HepG2 (cell line): ENCODE data around the gene MYL11. TPM values are rescaled to one million over a fixed set of nuclear protein-coding genes. Genes with fewer than 3 reads are reported as not detected.

Source experiments
- ATF1 ChIP-seq: IDR thresholded peaks from 2 replicates; pipeline ENCODE4 v1.6.1; 2016; ENCODE audit warnings: mild to moderate bottlenecking, control low read depth
- HOXA3 ChIP-seq: sonication (generic); formaldehyde crosslinking; IDR thresholded peaks from 2 replicates; pipeline ENCODE4 v1.5.0; 2020; ENCODE audit warnings: missing genetic modification reagents
- MATR3 ChIP-seq: sonication (generic); formaldehyde crosslinking; IDR thresholded peaks from 2 replicates; pipeline ENCODE4 v1.4.0; 2020; ENCODE audit warnings: missing genetic modification reagents
- ZNF101 ChIP-seq: sonication (generic); formaldehyde crosslinking; IDR thresholded peaks from 2 replicates; pipeline ENCODE4 v1.4.0; 2020; ENCODE audit warnings: mild to moderate bottlenecking, low read depth, missing genetic modification reagents, borderline replicate concordance
- ZNF121 ChIP-seq: sonication (generic); formaldehyde crosslinking; IDR thresholded peaks from 2 replicates; pipeline ENCODE4 v1.5.0; 2020; ENCODE audit warnings: mild to moderate bottlenecking, missing genetic modification reagents
- ZNF136 ChIP-seq: sonication (generic); formaldehyde crosslinking; IDR thresholded peaks from 2 replicates; pipeline ENCODE4 v1.8.1; 2022; ENCODE audit warnings: low read depth, mild to moderate bottlenecking, moderate library complexity, missing genetic modification reagents
- ZNF224 ChIP-seq: sonication (generic); formaldehyde crosslinking; IDR thresholded peaks from 2 replicates; pipeline ENCODE4 v1.5.0; 2020; ENCODE audit warnings: mild to moderate bottlenecking, missing genetic modification reagents
- ZNF230 ChIP-seq: sonication (generic); formaldehyde crosslinking; IDR thresholded peaks from 2 replicates; pipeline ENCODE4 v1.4.0; 2020; ENCODE audit warnings: mild to moderate bottlenecking, missing genetic modification reagents
- ZNF256 ChIP-seq: sonication (generic); formaldehyde crosslinking; conservative IDR thresholded peaks from 2 replicates; pipeline ENCODE4 v1.4.0; 2020; ENCODE audit warnings: missing genetic modification reagents
- ZNF335 ChIP-seq: sonication (generic); formaldehyde crosslinking; IDR thresholded peaks from 2 replicates; pipeline ENCODE4 v1.4.0; 2020; ENCODE audit warnings: missing genetic modification reagents
- ZNF570 ChIP-seq: sonication (generic); formaldehyde crosslinking; IDR thresholded peaks from 2 replicates; pipeline ENCODE4 v1.4.0; 2020; ENCODE audit warnings: mild to moderate bottlenecking, missing genetic modification reagents, borderline replicate concordance
- ZNF598 ChIP-seq: sonication (generic); formaldehyde crosslinking; IDR thresholded peaks from 2 replicates; pipeline ENCODE4 v1.5.1; 2020; ENCODE audit warnings: mild to moderate bottlenecking, missing genetic modification reagents, borderline replicate concordance
- ZNF749 ChIP-seq: sonication (generic); formaldehyde crosslinking; IDR thresholded peaks from 2 replicates; pipeline ENCODE4 v1.8.0; 2022; ENCODE audit warnings: mild to moderate bottlenecking, missing genetic modification reagents, moderate library complexity, borderline replicate concordance
- polyA plus RNA-seq, 8 experiments: library from polyadenylated mRNA; depleted of rRNA in 3 of 8; stranded (reverse) in 7 of 8; unstranded in 1 of 8; fragments of >200 nt; fragmentation: Illumina TruSeq in 4 of 8; extraction: Trizol in 4 of 8; gene quantifications; 2 replicates each; pipeline versions ENCODE4 v1.2.1 to v1.2.3, GENCODE V29; 2011 to 2016; ENCODE audit warnings: low read depth in 4 of 8, missing spikeins in 1 of 8, mixed read lengths in 1 of 8; ENCODE audit not compliant: insufficient read depth in 1 of 8
- total RNA-seq, 5 experiments: library from RNA; depleted of rRNA; stranded (reverse); fragments of >200 nt; fragmentation: Illumina TruSeq; extraction: Trizol; gene quantifications; 2 replicates each; pipeline ENCODE4 v1.2.3, GENCODE V29; 2016; ENCODE audit warnings: low read depth in 1 of 5
- TF ChIP-seq, protein P1 (sequence below): sonication (generic); formaldehyde crosslinking; IDR thresholded peaks from 2 replicates; pipeline ENCODE4 v1.5.1; 2020; ENCODE audit warnings: missing genetic modification reagents, mild to moderate bottlenecking, borderline replicate concordance
- TF ChIP-seq, protein P2 (sequence below): sonication (generic); formaldehyde crosslinking; IDR thresholded peaks from 2 replicates; pipeline ENCODE4 v1.4.0; 2020; ENCODE audit warnings: mild to moderate bottlenecking, missing genetic modification reagents, borderline replicate concordance
- TF ChIP-seq, protein P3 (sequence below): IDR thresholded peaks from 2 replicates; pipeline ENCODE4 v1.6.1; 2016; ENCODE audit warnings: low read depth, control low read depth
- TF ChIP-seq, protein P4 (sequence below): IDR thresholded peaks from 2 replicates; pipeline ENCODE4 v1.6.1; 2016
- TF ChIP-seq, protein P5 (sequence below): sonication (generic); formaldehyde crosslinking; IDR thresholded peaks from 2 replicates; pipeline ENCODE4 v1.9.0; 2021; ENCODE audit warnings: missing genetic modification reagents, mild to moderate bottlenecking, borderline replicate concordance
- TF ChIP-seq, protein P6 (sequence below): sonication (generic); formaldehyde crosslinking; IDR thresholded peaks from 2 replicates; pipeline ENCODE4 v1.5.0; 2020; ENCODE audit warnings: mild to moderate bottlenecking, missing genetic modification reagents

The MYL11 gene
- total and polyA plus RNA-seq, 2 of the 13 experiments (the other 11 are each of a cell fraction or from before 2014, with no cell fraction given) = not detected

DNA sequence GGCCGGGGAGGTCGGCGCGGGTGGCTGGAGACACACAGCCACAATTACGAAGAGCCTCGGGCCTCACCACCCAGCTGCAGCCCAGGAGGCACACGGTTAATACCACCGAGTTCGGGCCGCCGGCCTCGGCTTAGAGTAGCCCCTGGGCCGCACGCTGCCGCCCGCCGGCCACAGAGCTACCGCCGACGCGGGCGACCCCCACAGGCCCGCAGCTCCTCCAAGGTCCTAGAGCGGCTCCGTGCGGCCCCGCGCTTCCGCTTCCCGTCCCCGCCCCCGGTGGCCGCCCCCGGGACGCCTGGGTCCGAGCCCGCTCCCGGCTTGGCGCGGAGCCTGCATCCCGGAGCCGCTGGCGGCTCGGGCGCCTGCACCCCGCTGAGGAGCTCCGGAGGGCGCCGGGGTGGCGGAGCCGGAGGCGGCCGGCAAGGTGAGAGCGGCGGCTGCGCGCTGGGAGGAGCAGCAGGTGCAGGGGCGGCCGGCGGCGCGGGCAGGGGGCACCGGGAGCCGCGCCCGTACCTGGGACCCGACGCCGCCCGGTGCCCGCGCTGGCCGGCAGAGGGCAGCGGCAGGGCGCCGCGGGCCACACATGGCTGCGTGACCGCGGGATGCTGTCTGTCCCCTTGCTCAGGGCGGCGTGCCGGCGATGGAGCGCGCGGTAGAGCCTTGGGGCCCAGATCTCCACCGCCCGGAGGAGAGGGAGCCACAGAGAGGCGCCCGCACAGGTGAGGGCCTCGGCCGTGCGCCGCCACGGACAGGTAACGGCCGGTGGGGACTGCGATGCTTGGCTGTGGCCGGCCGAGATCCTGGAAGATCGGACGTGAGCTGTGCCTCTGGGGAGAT, 20.8 kb downstream of the MYL11 start, which contains the start of gene ZNF48 (continued):
- TF ChIP-seq, protein P1, sequence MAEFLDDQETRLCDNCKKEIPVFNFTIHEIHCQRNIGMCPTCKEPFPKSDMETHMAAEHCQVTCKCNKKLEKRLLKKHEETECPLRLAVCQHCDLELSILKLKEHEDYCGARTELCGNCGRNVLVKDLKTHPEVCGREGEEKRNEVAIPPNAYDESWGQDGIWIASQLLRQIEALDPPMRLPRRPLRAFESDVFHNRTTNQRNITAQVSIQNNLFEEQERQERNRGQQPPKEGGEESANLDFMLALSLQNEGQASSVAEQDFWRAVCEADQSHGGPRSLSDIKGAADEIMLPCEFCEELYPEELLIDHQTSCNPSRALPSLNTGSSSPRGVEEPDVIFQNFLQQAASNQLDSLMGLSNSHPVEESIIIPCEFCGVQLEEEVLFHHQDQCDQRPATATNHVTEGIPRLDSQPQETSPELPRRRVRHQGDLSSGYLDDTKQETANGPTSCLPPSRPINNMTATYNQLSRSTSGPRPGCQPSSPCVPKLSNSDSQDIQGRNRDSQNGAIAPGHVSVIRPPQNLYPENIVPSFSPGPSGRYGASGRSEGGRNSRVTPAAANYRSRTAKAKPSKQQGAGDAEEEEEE (CRISPR knock-in tag) = no peak
- TF ChIP-seq, protein P2, sequence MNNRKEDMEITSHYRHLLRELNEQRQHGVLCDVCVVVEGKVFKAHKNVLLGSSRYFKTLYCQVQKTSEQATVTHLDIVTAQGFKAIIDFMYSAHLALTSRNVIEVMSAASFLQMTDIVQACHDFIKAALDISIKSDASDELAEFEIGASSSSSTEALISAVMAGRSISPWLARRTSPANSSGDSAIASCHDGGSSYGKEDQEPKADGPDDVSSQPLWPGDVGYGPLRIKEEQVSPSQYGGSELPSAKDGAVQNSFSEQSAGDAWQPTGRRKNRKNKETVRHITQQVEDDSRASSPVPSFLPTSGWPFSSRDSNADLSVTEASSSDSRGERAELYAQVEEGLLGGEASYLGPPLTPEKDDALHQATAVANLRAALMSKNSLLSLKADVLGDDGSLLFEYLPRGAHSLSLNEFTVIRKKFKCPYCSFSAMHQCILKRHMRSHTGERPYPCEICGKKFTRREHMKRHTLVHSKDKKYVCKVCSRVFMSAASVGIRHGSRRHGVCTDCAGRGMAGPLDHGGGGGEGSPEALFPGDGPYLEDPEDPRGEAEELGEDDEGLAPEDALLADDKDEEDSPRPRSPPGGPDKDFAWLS (CRISPR knock-in tag) = no peak
- TF ChIP-seq ZNF230 (CRISPR knock-in tag) = no peak
- TF ChIP-seq, protein P3, sequence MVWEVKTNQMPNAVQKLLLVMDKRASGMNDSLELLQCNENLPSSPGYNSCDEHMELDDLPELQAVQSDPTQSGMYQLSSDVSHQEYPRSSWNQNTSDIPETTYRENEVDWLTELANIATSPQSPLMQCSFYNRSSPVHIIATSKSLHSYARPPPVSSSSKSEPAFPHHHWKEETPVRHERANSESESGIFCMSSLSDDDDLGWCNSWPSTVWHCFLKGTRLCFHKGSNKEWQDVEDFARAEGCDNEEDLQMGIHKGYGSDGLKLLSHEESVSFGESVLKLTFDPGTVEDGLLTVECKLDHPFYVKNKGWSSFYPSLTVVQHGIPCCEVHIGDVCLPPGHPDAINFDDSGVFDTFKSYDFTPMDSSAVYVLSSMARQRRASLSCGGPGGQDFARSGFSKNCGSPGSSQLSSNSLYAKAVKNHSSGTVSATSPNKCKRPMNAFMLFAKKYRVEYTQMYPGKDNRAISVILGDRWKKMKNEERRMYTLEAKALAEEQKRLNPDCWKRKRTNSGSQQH (CRISPR knock-in tag) = peak; percentile 91; the same call in 1 of the 2 replicates
- TF ChIP-seq, protein P4, sequence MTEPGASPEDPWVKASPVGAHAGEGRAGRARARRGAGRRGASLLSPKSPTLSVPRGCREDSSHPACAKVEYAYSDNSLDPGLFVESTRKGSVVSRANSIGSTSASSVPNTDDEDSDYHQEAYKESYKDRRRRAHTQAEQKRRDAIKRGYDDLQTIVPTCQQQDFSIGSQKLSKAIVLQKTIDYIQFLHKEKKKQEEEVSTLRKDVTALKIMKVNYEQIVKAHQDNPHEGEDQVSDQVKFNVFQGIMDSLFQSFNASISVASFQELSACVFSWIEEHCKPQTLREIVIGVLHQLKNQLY (CRISPR knock-in tag) = peak; percentile 62
- TF ChIP-seq, protein P5, sequence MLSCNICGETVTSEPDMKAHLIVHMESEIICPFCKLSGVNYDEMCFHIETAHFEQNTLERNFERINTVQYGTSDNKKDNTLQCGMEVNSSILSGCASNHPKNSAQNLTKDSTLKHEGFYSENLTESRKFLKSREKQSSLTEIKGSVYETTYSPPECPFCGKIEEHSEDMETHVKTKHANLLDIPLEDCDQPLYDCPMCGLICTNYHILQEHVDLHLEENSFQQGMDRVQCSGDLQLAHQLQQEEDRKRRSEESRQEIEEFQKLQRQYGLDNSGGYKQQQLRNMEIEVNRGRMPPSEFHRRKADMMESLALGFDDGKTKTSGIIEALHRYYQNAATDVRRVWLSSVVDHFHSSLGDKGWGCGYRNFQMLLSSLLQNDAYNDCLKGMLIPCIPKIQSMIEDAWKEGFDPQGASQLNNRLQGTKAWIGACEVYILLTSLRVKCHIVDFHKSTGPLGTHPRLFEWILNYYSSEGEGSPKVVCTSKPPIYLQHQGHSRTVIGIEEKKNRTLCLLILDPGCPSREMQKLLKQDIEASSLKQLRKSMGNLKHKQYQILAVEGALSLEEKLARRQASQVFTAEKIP = no peak
- TF ChIP-seq ZNF136 (CRISPR knock-in tag) = peak; percentile 51; the same call in 1 of the 2 replicates
- TF ChIP-seq ATF1 (CRISPR knock-in tag) = no peak
- no peak for TF ChIP-seq ZNF749 (CRISPR knock-in tag)
- TF ChIP-seq, protein P6, sequence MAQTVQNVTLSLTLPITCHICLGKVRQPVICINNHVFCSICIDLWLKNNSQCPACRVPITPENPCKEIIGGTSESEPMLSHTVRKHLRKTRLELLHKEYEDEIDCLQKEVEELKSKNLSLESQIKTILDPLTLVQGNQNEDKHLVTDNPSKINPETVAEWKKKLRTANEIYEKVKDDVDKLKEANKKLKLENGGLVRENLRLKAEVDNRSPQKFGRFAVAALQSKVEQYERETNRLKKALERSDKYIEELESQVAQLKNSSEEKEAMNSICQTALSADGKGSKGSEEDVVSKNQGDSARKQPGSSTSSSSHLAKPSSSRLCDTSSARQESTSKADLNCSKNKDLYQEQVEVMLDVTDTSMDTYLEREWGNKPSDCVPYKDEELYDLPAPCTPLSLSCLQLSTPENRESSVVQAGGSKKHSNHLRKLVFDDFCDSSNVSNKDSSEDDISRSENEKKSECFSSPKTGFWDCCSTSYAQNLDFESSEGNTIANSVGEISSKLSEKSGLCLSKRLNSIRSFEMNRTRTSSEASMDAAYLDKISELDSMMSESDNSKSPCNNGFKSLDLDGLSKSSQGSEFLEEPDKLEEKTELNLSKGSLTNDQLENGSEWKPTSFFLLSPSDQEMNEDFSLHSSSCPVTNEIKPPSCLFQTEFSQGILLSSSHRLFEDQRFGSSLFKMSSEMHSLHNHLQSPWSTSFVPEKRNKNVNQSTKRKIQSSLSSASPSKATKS (CRISPR knock-in tag) = no peak
- no peak for TF ChIP-seq ZNF256 (CRISPR knock-in tag)
- no peak for TF ChIP-seq ZNF570 (CRISPR knock-in tag)
- TF ChIP-seq ZNF335 = no peak
- peak; percentile 84 for TF ChIP-seq HOXA3 (CRISPR knock-in tag)
- TF ChIP-seq ZNF101 = no peak
- no peak for TF ChIP-seq ZNF598
- TF ChIP-seq ZNF224 (CRISPR knock-in tag) = peak; percentile 90
- TF ChIP-seq ZNF121 = no peak
- TF ChIP-seq MATR3 (CRISPR knock-in tag) = no peak
